Measurements from ENCODE around the gene WDR75. TPM values are rescaled to one million over a fixed set of nuclear protein-coding genes. Genes with fewer than 3 reads are reported as not detected.

Gene WDR75
- total RNA-seq (10 to 100 TPM; 24.6 to 34.3 TPM), polyA plus RNA-seq (ENCODE audit: insufficient read length in 6 of 6) (10 to 100 TPM; 54.2 to 65.3 (median 58.3) TPM)
- long read RNA-seq, donor 1, transcript WDR75-204 (5 exons, 706 nt), result major isoform, 7 of 43 reads
- long read RNA-seq, donor 1, partial matches to known transcripts, result 33 of 43 reads
- long read RNA-seq, donor 1, other reads (novel, unspliced or antisense), result 0 of 43 reads
- long read RNA-seq, donor 2, full-length matches to known transcripts, result 8 of 22 reads
- long read RNA-seq, donor 2, partial matches to known transcripts, result 14 of 22 reads
- long read RNA-seq, donor 2, other reads (novel, unspliced or antisense), result 0 of 22 reads
- long read RNA-seq, donor 3, transcript WDR75-201 (21 exons, 2,701 nt), result major isoform, 7 of 13 reads
- long read RNA-seq, donor 3, partial matches to known transcripts, result 6 of 13 reads
- long read RNA-seq, donor 3, other reads (novel, unspliced or antisense), result 0 of 13 reads
- long read RNA-seq, donor 4, partial matches to known transcripts, result 1 of 4 reads
- long read RNA-seq, donor 4, other reads (novel, unspliced or antisense), result 0 of 4 reads
- long read RNA-seq, donor 5, transcript WDR75-204 (5 exons, 706 nt), result major isoform, 7 of 8 reads
- long read RNA-seq, donor 5, partial matches to known transcripts, result 0 of 8 reads
- long read RNA-seq, donor 5, other reads (novel, unspliced or antisense), result 0 of 8 reads
- long read RNA-seq, donor 6, partial matches to known transcripts, result 14 of 21 reads
- long read RNA-seq, donor 6, other reads (novel, unspliced or antisense), result 0 of 21 reads
- long read RNA-seq, donor 7, transcript WDR75-201 (21 exons, 2,701 nt), result major isoform, 6 of 7 reads
- long read RNA-seq, donor 7, partial matches to known transcripts, result 0 of 7 reads
- long read RNA-seq, donor 7, other reads (novel, unspliced or antisense), result 0 of 7 reads
- long read RNA-seq, donor 8, full-length matches to known transcripts, result 10 of 152 reads
- long read RNA-seq, donor 8, partial matches to known transcripts, result 81 of 152 reads
- long read RNA-seq, donor 8, other reads (novel, unspliced or antisense), result 61 of 152 reads
- long read RNA-seq, donor 9, result 0 reads
- long read RNA-seq, donor 10, result 0 reads
- long read RNA-seq, donor 11, transcript WDR75-201 (21 exons, 2,701 nt), result major isoform, 6 of 14 reads
- long read RNA-seq, donor 11, partial matches to known transcripts, result 8 of 14 reads
- long read RNA-seq, donor 11, other reads (novel, unspliced or antisense), result 0 of 14 reads
- long read RNA-seq, donor 12, partial matches to known transcripts, result 0 of 6 reads
- long read RNA-seq, donor 12, other reads (novel, unspliced or antisense), result 0 of 6 reads

GRCh38 chr2:189440947-189441708 is at the start of gene WDR75:
Gene WDR75, plus strand, starts transcription at chr2:189441474. Its CDS starts 19 bp downstream, at chr2:189441493.
- TF ChIP-seq CTCF (IDR thresholded peaks at IDR 0.05), result no peak
- peak within 1 kb of the TSS; percentile 78 to 85 for H3K4me3 ChIP-seq
- no peaks in the 10 kb centered on the region for H3K27me3 ChIP-seq
- no peaks in the 10 kb centered on the region for H3K36me3 ChIP-seq
- no peaks in the 10 kb centered on the region for H3K9me3 ChIP-seq
- H3K27ac ChIP-seq, result peak within 1 kb of the TSS; percentile 88 to 89
- peaks cover 0 to 37% of the 10 kb centered on the region in 2 donors for H3K4me1 ChIP-seq
- intact Hi-C loops (cut with DNase I), result no loop called here
- ATAC-seq (peak; percentile 99), DNase-seq (peak; percentile 94 to 96 (median 94))

GRCh38 chr2:189393440-189394111 is 47.7 kb upstream of the WDR75 start:
- Histone ChIP-seq H3K27me3 (no peaks in the 10 kb centered on the region), H3K27ac (peak overlapping the region in 1 of 2 donors; percentile 34), H3K36me3 (no peaks in the 10 kb centered on the region), H3K4me1 (no peaks in the 10 kb centered on the region), H3K9me3 (no peaks in the 10 kb centered on the region), H3K4me3 (no peak overlapping the region)
- peak; percentile 79 for ATAC-seq
- no peak for DNase-seq
- intact Hi-C loops (cut with DNase I), result no loop called here
- no peak for TF ChIP-seq CTCF (IDR thresholded peaks at IDR 0.05)

GRCh38 chr2:189394525-189394924 is 46.7 kb upstream of the WDR75 start:
- peak overlapping the region in 1 of 2 donors; percentile 34 for H3K27ac ChIP-seq

More at GRCh38 chr2:189394525-189394924, 46.7 kb upstream of the WDR75 start:
- Histone ChIP-seq H3K27me3 (no peaks in the 10 kb centered on the region), H3K9me3 (no peaks in the 10 kb centered on the region), H3K4me1 (no peaks in the 10 kb centered on the region), H3K4me3 (no peak overlapping the region), H3K36me3 (no peaks in the 10 kb centered on the region)
- intact Hi-C loops (cut with DNase I), result no loop called here
- ATAC-seq (no peak), DNase-seq (no peak)
- no peak for TF ChIP-seq CTCF (IDR thresholded peaks at IDR 0.05)
